ENCODE results near the gene KRT72.

DNA sequence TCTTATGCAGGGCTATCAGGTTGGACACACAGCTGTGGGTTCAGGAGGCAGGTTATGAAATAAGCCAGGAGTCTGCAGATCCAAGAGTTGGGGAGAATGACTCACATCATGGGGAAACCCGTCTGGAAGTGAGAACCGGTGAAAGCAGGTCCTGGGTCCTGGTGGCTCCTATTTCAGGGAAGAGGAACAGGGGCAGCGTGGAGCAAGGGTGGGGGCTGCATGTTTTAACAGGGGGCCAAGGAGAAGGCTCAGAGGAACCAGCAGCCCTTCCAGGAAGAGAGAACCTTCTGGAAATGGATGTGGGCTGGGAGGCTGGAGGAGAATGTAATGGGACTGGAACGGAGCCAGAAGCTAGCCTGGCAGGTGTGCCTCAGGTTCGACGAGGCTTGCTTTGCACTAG, 19.8 kb downstream of the KRT72 start:
- TF ChIP-seq POLR2A (IDR thresholded peaks at IDR 0.05; ENCODE audit: borderline replicate concordance, extremely low read depth, insufficient read depth, insufficient read length) (no peak), SIN3A (IDR thresholded peaks at IDR 0.05; ENCODE audit: low read depth) (no peak), YY1 (IDR thresholded peaks at IDR 0.05; ENCODE audit: extremely low read depth, insufficient replicate concordance, low read depth, low read length) (no peak), ZNF274 (IDR thresholded peaks at IDR 0.05; ENCODE audit: low read depth, low read length) (no peak), CEBPB (IDR thresholded peaks at IDR 0.05; ENCODE audit: low read depth) (no peak)
- TF ChIP-seq, protein P1, sequence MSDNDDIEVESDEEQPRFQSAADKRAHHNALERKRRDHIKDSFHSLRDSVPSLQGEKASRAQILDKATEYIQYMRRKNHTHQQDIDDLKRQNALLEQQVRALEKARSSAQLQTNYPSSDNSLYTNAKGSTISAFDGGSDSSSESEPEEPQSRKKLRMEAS (IDR thresholded peaks at IDR 0.05) = no peak
- TF ChIP-seq, protein P2, sequence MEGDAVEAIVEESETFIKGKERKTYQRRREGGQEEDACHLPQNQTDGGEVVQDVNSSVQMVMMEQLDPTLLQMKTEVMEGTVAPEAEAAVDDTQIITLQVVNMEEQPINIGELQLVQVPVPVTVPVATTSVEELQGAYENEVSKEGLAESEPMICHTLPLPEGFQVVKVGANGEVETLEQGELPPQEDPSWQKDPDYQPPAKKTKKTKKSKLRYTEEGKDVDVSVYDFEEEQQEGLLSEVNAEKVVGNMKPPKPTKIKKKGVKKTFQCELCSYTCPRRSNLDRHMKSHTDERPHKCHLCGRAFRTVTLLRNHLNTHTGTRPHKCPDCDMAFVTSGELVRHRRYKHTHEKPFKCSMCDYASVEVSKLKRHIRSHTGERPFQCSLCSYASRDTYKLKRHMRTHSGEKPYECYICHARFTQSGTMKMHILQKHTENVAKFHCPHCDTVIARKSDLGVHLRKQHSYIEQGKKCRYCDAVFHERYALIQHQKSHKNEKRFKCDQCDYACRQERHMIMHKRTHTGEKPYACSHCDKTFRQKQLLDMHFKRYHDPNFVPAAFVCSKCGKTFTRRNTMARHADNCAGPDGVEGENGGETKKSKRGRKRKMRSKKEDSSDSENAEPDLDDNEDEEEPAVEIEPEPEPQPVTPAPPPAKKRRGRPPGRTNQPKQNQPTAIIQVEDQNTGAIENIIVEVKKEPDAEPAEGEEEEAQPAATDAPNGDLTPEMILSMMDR (IDR thresholded peaks at IDR 0.05 in 2 of 3, conservative IDR thresholded peaks at IDR 0.05 in 1 of 3; ENCODE audit: borderline replicate concordance in 1 of 3, insufficient read depth in 1 of 3, low read depth in 2 of 3, low read length in 2 of 3) = no peak

All from HCT116 (cell line).